PC-3 (cell line): Measurements from ENCODE around the gene SRR. TPM values are rescaled to one million over a fixed set of nuclear protein-coding genes. Genes with fewer than 3 reads are reported as not detected.

Source experiments
- ATAC-seq: fragments of 200-7000 bp; cut with Tn5 transposase; 2 replicates; pipeline ENCODE4 v1.9.1; 2020; ENCODE audit warnings: mild to moderate bottlenecking, moderate library complexity
- BruUV-seq: library from RNA; stranded (reverse); fragments of 400-500 nt; replicated peaks from 2 replicates; lab custom pipeline; 2021; lab: Mats Ljungman, UMichigan
- CTCF ChIA-PET: fragments of 300-600 bp; sonication (Branson Sonifier 250); formaldehyde crosslinking; loops from one replicate; lab custom pipeline; 2022; ENCODE audit warnings: antibody characterized with exemption; lab: Charles Lee
- POLR2A ChIA-PET: fragments of 300-600 bp; sonication (Branson Sonifier 250); formaldehyde crosslinking; loops from one replicate; lab custom pipeline; 2022; ENCODE audit warnings: antibody characterized with exemption; ENCODE audit not compliant: unreplicated experiment; lab: Charles Lee
- DNase-seq: peaks from one replicate; pipeline ENCODE4 v3.0.0-alpha.2; 2015
- H2AFZ ChIP-seq: fragments of 300-600 bp; sonication (generic); 2 replicates; pipeline ENCODE4 v1.6.0; 2016; ENCODE audit warnings: antibody characterized with exemption, low read length
- H3F3A ChIP-seq: fragments of 300-600 bp; sonication (generic); one replicate; pipeline ENCODE4 v1.6.0; 2017; ENCODE audit warnings: antibody characterized with exemption, low read length, control low read depth, mild to moderate bottlenecking; ENCODE audit not compliant: unreplicated experiment
- H3K27ac ChIP-seq: fragments of 300-600 bp; sonication (generic); 2 replicates; pipeline ENCODE4 v1.5.1; 2016; ENCODE audit warnings: mild to moderate bottlenecking, low read length
- H3K27me3 ChIP-seq: fragments of 300-600 bp; sonication (generic); 2 replicates; pipeline ENCODE4 v1.6.1; 2016; ENCODE audit warnings: low read length, mixed read lengths
- H3K36me3 ChIP-seq: fragments of 300-600 bp; sonication (generic); 2 replicates; pipeline ENCODE4 v1.6.1; 2016; ENCODE audit warnings: low read depth, mixed run types, low read length, mixed read lengths
- H3K4me1 ChIP-seq: fragments of 300-600 bp; sonication (generic); 2 replicates; pipeline ENCODE4 v1.5.1; 2016; ENCODE audit warnings: low read length; ENCODE audit not compliant: insufficient read depth
- H3K4me2 ChIP-seq: fragments of 300-600 bp; sonication (generic); 2 replicates; pipeline ENCODE4 v1.6.0; 2016; ENCODE audit warnings: low read length
- H3K4me3 ChIP-seq: fragments of 300-600 bp; sonication (generic); 2 replicates; pipeline ENCODE4 v1.5.1; 2016; ENCODE audit warnings: mild to moderate bottlenecking, low read length, mixed read lengths
- H3K79me2 ChIP-seq: fragments of 300-600 bp; sonication (generic); 2 replicates; pipeline ENCODE4 v1.6.1; 2017; ENCODE audit warnings: low read length, mixed read lengths
- H3K9ac ChIP-seq: fragments of 300-600 bp; sonication (generic); 2 replicates; pipeline ENCODE4 v1.6.0; 2016; ENCODE audit warnings: mild to moderate bottlenecking, low read length
- H3K9me2 ChIP-seq: fragments of 300-600 bp; sonication (generic); replicated peaks from 2 replicates; pipeline ENCODE4 v1.6.1; 2016; ENCODE audit warnings: mixed run types, low read length, mixed read lengths
- H3K9me3 ChIP-seq: fragments of 300-600 bp; sonication (generic); 2 replicates; pipeline ENCODE4 v1.6.1; 2016; ENCODE audit warnings: low read length, mixed read lengths
- H4K20me1 ChIP-seq: fragments of 300-600 bp; sonication (generic); 2 replicates; pipeline ENCODE4 v1.6.1; 2016; ENCODE audit warnings: low read length, mixed read lengths
- CTCF ChIP-seq: fragments of 300-600 bp; sonication (generic); conservative IDR thresholded peaks from 2 replicates; pipeline ENCODE4 v1.5.1; 2017; ENCODE audit warnings: antibody characterized with exemption, low read depth, mild to moderate bottlenecking, low read length
- intact Hi-C: fragments of 100-400 bp; cut with micrococcal nuclease; formaldehyde crosslinking; loops from 2 replicates; pipeline ENCODE4 v1.9.0; 2023
- total RNA-seq: library from RNA; depleted of rRNA; stranded (reverse); fragments of >200 nt; gene quantifications from 2 replicates; pipeline ENCODE4 v1.2.3, GENCODE V29; 2014; rRNA removed

The SRR gene
- total RNA-seq, 1 experiment from 2014 or later: 12.0 TPM

GRCh38 chr17:2373179-2373578 is 69.4 kb downstream of the SRR start:
- H3K9ac ChIP-seq: no peak overlapping the region
- no peak overlapping the region for H3K27ac ChIP-seq
- H3K4me1 ChIP-seq: no peaks in the 10 kb centered on the region
- ChIA-PET CTCF (no interaction called here), POLR2A (no interaction called here)
- no peak overlapping the region for H3K4me3 ChIP-seq
- DNase-seq (no peak), ATAC-seq (no peak)
- H4K20me1 ChIP-seq: no peaks in the 10 kb centered on the region
- TF ChIP-seq CTCF: no peak
- intact Hi-C loops: no loop called here
- H3K9me2 ChIP-seq: no peaks in the 10 kb centered on the region
- H2AFZ ChIP-seq: no peak overlapping the region
- H3K79me2 ChIP-seq: no peaks in the 10 kb centered on the region
- H3K27me3 ChIP-seq: no peaks in the 10 kb centered on the region
- no TSS peak for BruUV-seq
- no peaks in the 10 kb centered on the region for H3F3A ChIP-seq
- H3K4me2 ChIP-seq: no peak overlapping the region
- no peaks in the 10 kb centered on the region for H3K9me3 ChIP-seq
- H3K36me3 ChIP-seq: no peaks in the 10 kb centered on the region

Other genes with a start within 250 kb of the SRR start
- 2.0 and 4.4 TPM in 2 replicates for gene HIC1, start 248.8 kb upstream of the SRR start, total RNA-seq
- gene SMG6, start 165 bp upstream of the SRR start, total RNA-seq: 13.4 and 20.4 TPM in 2 replicates
- 70.3 and 90.2 TPM in 2 replicates for gene TSR1, start 32.5 kb downstream of the SRR start, total RNA-seq
- gene SGSM2, start 33.6 kb downstream of the SRR start, total RNA-seq: 36.6 and 47.2 TPM in 2 replicates
- 19.1 and 26.0 TPM in 2 replicates for gene MNT, start 97.1 kb downstream of the SRR start, total RNA-seq
- 20.7 and 20.8 TPM in 2 replicates for gene METTL16, start 207.9 kb downstream of the SRR start, total RNA-seq